H9 (cell line): Measurements from ENCODE around the gene OR2M3. TPM values are rescaled to one million over a fixed set of nuclear protein-coding genes. Genes with fewer than 3 reads are reported as not detected.
"Not testable (repeated sequence)": the region's sequence is repeated elsewhere in the genome, so short reads cannot be mapped to it uniquely, and the experiment has no call there.

Experiments
- DNase-seq: peaks from one replicate; pipeline ENCODE4 v3.0.0-alpha.2; 2017
- H2AFZ ChIP-seq: one replicate; pipeline ENCODE4 v1.6.1; 2013; ENCODE audit warnings: mild to moderate bottlenecking, low read length, control low read depth, moderate library complexity
- H2AK5ac ChIP-seq: 2 replicates; pipeline ENCODE4 v1.6.1; 2013; ENCODE audit warnings: low read length, control low read depth, mixed read lengths; ENCODE audit not compliant: insufficient read length
- H2BK120ac ChIP-seq: one replicate; pipeline ENCODE4 v1.6.1; 2013; ENCODE audit warnings: low read depth, mild to moderate bottlenecking, low read length, control low read depth, inconsistent platforms; ENCODE audit not compliant: poor library complexity, severe bottlenecking
- H2BK12ac ChIP-seq: 2 replicates; pipeline ENCODE4 v1.6.1; 2013; ENCODE audit warnings: low read length, control low read depth, mixed read lengths, low read depth; ENCODE audit not compliant: insufficient read length
- H2BK15ac ChIP-seq: 2 replicates; pipeline ENCODE4 v1.6.1; 2013; ENCODE audit warnings: low read depth, low read length, control low read depth
- H2BK20ac ChIP-seq: one replicate; pipeline ENCODE4 v1.6.1; 2013; ENCODE audit warnings: low read depth, mild to moderate bottlenecking, low read length, control low read depth, inconsistent platforms; ENCODE audit not compliant: poor library complexity, severe bottlenecking
- H2BK5ac ChIP-seq: 2 replicates; pipeline ENCODE4 v1.6.1; 2013; ENCODE audit warnings: low read length, control low read depth, mixed read lengths; ENCODE audit not compliant: insufficient read length
- H3K14ac ChIP-seq: 2 replicates; pipeline ENCODE4 v1.6.1; 2013; ENCODE audit warnings: low read length, control low read depth; ENCODE audit not compliant: insufficient read depth
- H3K18ac ChIP-seq: 2 replicates; pipeline ENCODE4 v1.6.1; 2013; ENCODE audit warnings: low read depth, mild to moderate bottlenecking, mixed read lengths, low read length, control low read depth; ENCODE audit not compliant: insufficient read length
- H3K23ac ChIP-seq: 2 replicates; pipeline ENCODE4 v1.6.1; 2013; ENCODE audit warnings: low read length, control low read depth, mixed read lengths, low read depth; ENCODE audit not compliant: insufficient read length
- H3K23me2 ChIP-seq: 2 replicates; pipeline ENCODE4 v1.6.1; 2013; ENCODE audit warnings: low read depth, mild to moderate bottlenecking, mixed read lengths, low read length, control low read depth; ENCODE audit not compliant: insufficient read length, poor library complexity, severe bottlenecking
- H3K27ac ChIP-seq: 2 replicates; pipeline ENCODE4 v1.5.1; 2013; ENCODE audit warnings: low read length, control low read depth, mixed read lengths, low read depth; ENCODE audit not compliant: insufficient read length
- H3K27me3 ChIP-seq: 2 replicates; pipeline ENCODE4 v1.6.1; 2013; ENCODE audit warnings: low read length, control low read depth, inconsistent platforms; ENCODE audit not compliant: insufficient read depth
- H3K4ac ChIP-seq: 2 replicates; pipeline ENCODE4 v1.6.1; 2013; ENCODE audit warnings: low read depth, mild to moderate bottlenecking, control low read depth, inconsistent platforms, low read length, moderate library complexity
- H3K4me1 ChIP-seq: 2 replicates; pipeline ENCODE4 v1.6.1; 2013; ENCODE audit warnings: low read length, control low read depth, inconsistent platforms; ENCODE audit not compliant: insufficient read depth
- H3K4me2 ChIP-seq: 2 replicates; pipeline ENCODE4 v1.6.1; 2013; ENCODE audit warnings: low read length, control low read depth, mixed read lengths; ENCODE audit not compliant: insufficient read length, insufficient read depth
- H3K56ac ChIP-seq: 2 replicates; pipeline ENCODE4 v1.6.1; 2013; ENCODE audit warnings: low read depth, mild to moderate bottlenecking, mixed read lengths, low read length, control low read depth; ENCODE audit not compliant: insufficient read length
- H3K79me1 ChIP-seq: 2 replicates; pipeline ENCODE4 v1.6.1; 2013; ENCODE audit warnings: low read depth, mild to moderate bottlenecking, moderate library complexity, low read length, control low read depth, inconsistent platforms; ENCODE audit not compliant: insufficient read depth, poor library complexity, severe bottlenecking
- H3K79me2 ChIP-seq: 2 replicates; pipeline ENCODE4 v1.6.1; 2013; ENCODE audit warnings: low read length, control low read depth, inconsistent platforms; ENCODE audit not compliant: insufficient read depth
- H3K9ac ChIP-seq: 2 replicates; pipeline ENCODE4 v1.6.1; 2013; ENCODE audit warnings: low read length, control low read depth, mixed read lengths; ENCODE audit not compliant: insufficient read length; ENCODE audit errors: extremely low read depth
- H3K9me3 ChIP-seq: one replicate; pipeline ENCODE4 v1.6.1; 2013; ENCODE audit warnings: low read depth, low read length, inconsistent platforms; ENCODE audit not compliant: control insufficient read depth
- H3T11ph ChIP-seq: one replicate; pipeline ENCODE4 v1.6.1; 2013; ENCODE audit warnings: mild to moderate bottlenecking, low read length, control low read depth, inconsistent platforms
- H4K20me1 ChIP-seq: one replicate; pipeline ENCODE4 v1.6.1; 2013; ENCODE audit not compliant: control insufficient read depth, insufficient read length, insufficient read depth
- H4K5ac ChIP-seq: 2 replicates; pipeline ENCODE4 v1.6.1; 2013; ENCODE audit warnings: low read depth, mild to moderate bottlenecking, mixed read lengths, low read length, control low read depth; ENCODE audit not compliant: insufficient read length
- H4K8ac ChIP-seq: replicated peaks from 2 replicates; pipeline ENCODE4 v1.6.1; 2013; ENCODE audit warnings: low read length, control low read depth, mixed read lengths, low read depth; ENCODE audit not compliant: insufficient read length
- H4K91ac ChIP-seq: 2 replicates; pipeline ENCODE4 v1.6.1; 2013; ENCODE audit warnings: low read depth, mild to moderate bottlenecking, moderate library complexity, mixed read lengths, low read length, control low read depth; ENCODE audit not compliant: insufficient read length
- H3K27ac Mint-ChIP-seq, 3 experiments: 2 replicates in 2 of 3; 3 replicates in 1 of 3; pipeline ENCODE4 v1.8.0; 2020 to 2021; ENCODE audit warnings: mixed read lengths in 3 of 3, mild to moderate bottlenecking in 1 of 3, moderate library complexity in 1 of 3
- H3K27me3 Mint-ChIP-seq: 2 replicates; pipeline ENCODE4 v1.8.0; 2021; ENCODE audit warnings: low read depth, mild to moderate bottlenecking, moderate library complexity, mixed read lengths
- H3K36me3 Mint-ChIP-seq, 3 experiments: 2 replicates in 2 of 3; 3 replicates in 1 of 3; pipeline ENCODE4 v1.8.0; 2020 to 2021; ENCODE audit warnings: low read depth in 3 of 3, mixed read lengths in 3 of 3; ENCODE audit not compliant: insufficient read depth in 1 of 3
- H3K4me1 Mint-ChIP-seq, 2 experiments: 2 replicates each; pipeline ENCODE4 v1.8.0; 2020; ENCODE audit warnings: mixed read lengths in 2 of 2
- H3K4me3 Mint-ChIP-seq, 2 experiments: 2 replicates in 1 of 2; 3 replicates in 1 of 2; pipeline ENCODE4 v1.8.0; 2020 to 2021; ENCODE audit warnings: mild to moderate bottlenecking in 2 of 2, mixed read lengths in 2 of 2, moderate library complexity in 1 of 2
- H3K9me3 Mint-ChIP-seq, 2 experiments: 2 replicates in 1 of 2; 3 replicates in 1 of 2; pipeline ENCODE4 v1.8.0; 2020; ENCODE audit warnings: mild to moderate bottlenecking in 2 of 2, mixed read lengths in 2 of 2, moderate library complexity in 1 of 2
- WGBS: extraction: QIAGEN DNeasy Blood & Tissue Kit; methylation state at CpG from one replicate; pipeline ENCODE4 v1.1.7; 2013; ENCODE audit warnings: missing lambda C conversion rate, low lambda C conversion rate, mixed read lengths; ENCODE audit not compliant: insufficient read length; ENCODE audit errors: extremely low coverage; 5-methylcytosine and 5-hydroxymethylcytosine counted together
- total RNA-seq: library from RNA; stranded (reverse); gene quantifications from 2 replicates; pipeline ENCODE4 v1.2.1, GENCODE V29; 2021
- TF ChIP-seq, protein P1 (sequence below): fragments of 200-600 bp; sonication (generic); conservative IDR thresholded peaks from 3 replicates; pipeline ENCODE4 v1.8.0; 2021; ENCODE audit warnings: antibody characterized with exemption, mild to moderate bottlenecking

The OR2M3 gene
- total RNA-seq, 1 experiment from 2014 or later, result not detected

GRCh38 chr1:248243204-248243603 lies 46.1 kb downstream of the OR2M3 start:
- peaks cover 83 to 87% of the 10 kb centered on the region in 2 experiments for H3K9me3 Mint-ChIP-seq
- H4K8ac ChIP-seq, result no peak overlapping the region
- no peak overlapping the region for H3K27ac Mint-ChIP-seq

GRCh38 chr1:248259309-248259708 lies 62.2 kb downstream of the OR2M3 start:
- H4K8ac ChIP-seq, H3K9ac ChIP-seq, H2BK15ac ChIP-seq, H3K27ac ChIP-seq, H3K4ac ChIP-seq, DNase-seq, H3K79me2 ChIP-seq, H3K4me3 Mint-ChIP-seq, H3K79me1 ChIP-seq, H4K20me1 ChIP-seq, H3K18ac ChIP-seq, H2BK12ac ChIP-seq, H3K4me2 ChIP-seq, H3K23ac ChIP-seq, H3K23me2 ChIP-seq, H4K5ac ChIP-seq, H3K27me3 Mint-ChIP-seq, H3K4me1 ChIP-seq, H3K56ac ChIP-seq, H3K27ac Mint-ChIP-seq, H2BK20ac ChIP-seq, H4K91ac ChIP-seq, H2BK120ac ChIP-seq, H3T11ph ChIP-seq, H3K4me1 Mint-ChIP-seq, H3K14ac ChIP-seq, H2AFZ ChIP-seq, H2AK5ac ChIP-seq, H3K27me3 ChIP-seq, H2BK5ac ChIP-seq: not testable (repeated sequence)
- peaks cover 57 to 68% of the 10 kb centered on the region in 2 experiments for H3K9me3 Mint-ChIP-seq
- peaks cover 0 to 21% (median 5%) of the 10 kb centered on the region in 3 experiments; a peak in 4 of 7 replicates for H3K36me3 Mint-ChIP-seq
- no CpG with 5 or more reads among the region's 1 CpG for WGBS
- H3K9me3 ChIP-seq, result peaks cover 32% of the 10 kb centered on the region

More at GRCh38 chr1:248243204-248243603, 46.1 kb downstream of the OR2M3 start:
- H2BK20ac ChIP-seq, result no peak overlapping the region
- H3T11ph ChIP-seq, result no peak overlapping the region
- H3K79me2 ChIP-seq, result no peaks in the 10 kb centered on the region
- no peak overlapping the region for H3K4ac ChIP-seq
- peaks cover 2% of the 10 kb centered on the region for H3K27me3 Mint-ChIP-seq
- no peak overlapping the region for H3K27ac ChIP-seq
- H3K4me2 ChIP-seq, result no peak overlapping the region
- no CpG with 5 or more reads among the region's 14 CpGs for WGBS
- TF ChIP-seq, protein P1, sequence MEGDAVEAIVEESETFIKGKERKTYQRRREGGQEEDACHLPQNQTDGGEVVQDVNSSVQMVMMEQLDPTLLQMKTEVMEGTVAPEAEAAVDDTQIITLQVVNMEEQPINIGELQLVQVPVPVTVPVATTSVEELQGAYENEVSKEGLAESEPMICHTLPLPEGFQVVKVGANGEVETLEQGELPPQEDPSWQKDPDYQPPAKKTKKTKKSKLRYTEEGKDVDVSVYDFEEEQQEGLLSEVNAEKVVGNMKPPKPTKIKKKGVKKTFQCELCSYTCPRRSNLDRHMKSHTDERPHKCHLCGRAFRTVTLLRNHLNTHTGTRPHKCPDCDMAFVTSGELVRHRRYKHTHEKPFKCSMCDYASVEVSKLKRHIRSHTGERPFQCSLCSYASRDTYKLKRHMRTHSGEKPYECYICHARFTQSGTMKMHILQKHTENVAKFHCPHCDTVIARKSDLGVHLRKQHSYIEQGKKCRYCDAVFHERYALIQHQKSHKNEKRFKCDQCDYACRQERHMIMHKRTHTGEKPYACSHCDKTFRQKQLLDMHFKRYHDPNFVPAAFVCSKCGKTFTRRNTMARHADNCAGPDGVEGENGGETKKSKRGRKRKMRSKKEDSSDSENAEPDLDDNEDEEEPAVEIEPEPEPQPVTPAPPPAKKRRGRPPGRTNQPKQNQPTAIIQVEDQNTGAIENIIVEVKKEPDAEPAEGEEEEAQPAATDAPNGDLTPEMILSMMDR, result peak; percentile 68
- no peak overlapping the region for H4K91ac ChIP-seq
- no peak overlapping the region for H2BK15ac ChIP-seq
- no peaks in the 10 kb centered on the region for H3K27me3 ChIP-seq
- H2BK120ac ChIP-seq, result no peak overlapping the region
- H2AK5ac ChIP-seq, result no peak overlapping the region
- H3K36me3 Mint-ChIP-seq, result peaks cover 0 to 25% (median 10%) of the 10 kb centered on the region in 3 experiments; a peak in 5 of 7 replicates
- H4K20me1 ChIP-seq, result no peaks in the 10 kb centered on the region
- no peaks in the 10 kb centered on the region for H3K4me1 Mint-ChIP-seq
- H3K18ac ChIP-seq, result no peak overlapping the region
- peaks cover 82% of the 10 kb centered on the region for H3K9me3 ChIP-seq
- no peak overlapping the region for H3K4me3 Mint-ChIP-seq
- no peak overlapping the region for H4K5ac ChIP-seq
- H3K4me1 ChIP-seq, result no peaks in the 10 kb centered on the region
- no peak overlapping the region for H2BK12ac ChIP-seq
- no peak overlapping the region for H3K56ac ChIP-seq
- no peak overlapping the region for H3K23ac ChIP-seq
- DNase-seq, result no peak
- no peak overlapping the region for H2BK5ac ChIP-seq
- H3K23me2 ChIP-seq, result no peaks in the 10 kb centered on the region
- H3K14ac ChIP-seq, result no peak overlapping the region
- no peak overlapping the region for H3K9ac ChIP-seq
- no peaks in the 10 kb centered on the region for H3K79me1 ChIP-seq
- no peak overlapping the region for H2AFZ ChIP-seq
